Measurements from ENCODE around the gene SLC30A2. TPM values are rescaled to one million over a fixed set of nuclear protein-coding genes. Genes with fewer than 3 reads are reported as not detected.

Gene SLC30A2
- total RNA-seq, 1 donor from 2014 or later, result 20.6 TPM

DNA sequence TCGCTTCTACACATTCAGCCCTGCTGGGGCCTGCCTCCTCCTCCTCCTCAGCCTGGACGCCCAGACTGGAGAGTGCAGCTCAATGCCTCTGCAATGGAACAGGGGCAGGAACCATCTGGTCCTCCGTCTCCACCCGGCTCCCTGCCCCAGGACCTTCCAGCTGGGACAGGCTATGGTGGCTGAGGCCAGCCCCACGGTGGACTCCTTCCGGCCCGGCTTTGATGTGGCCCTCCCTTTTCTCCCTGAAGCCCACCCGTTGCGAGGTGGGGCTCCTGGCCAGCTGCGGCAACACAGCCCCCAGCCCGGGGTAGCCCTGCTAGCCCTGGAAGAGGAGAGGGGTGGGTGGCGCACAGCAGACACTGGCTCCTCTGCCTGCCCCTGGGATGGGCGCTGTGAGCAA is 22.9 kb downstream of the SLC30A2 start:
- no peak for DNase-seq (ENCODE audit: low spot score)

- DNase-seq (ENCODE audit: low spot score), result no peak
These were observed 23.5 kb downstream of the SLC30A2 start for GRCh38 chr1:26022404-26022779.

- DNase-seq (ENCODE audit: low spot score), result no peak
These were observed 24.1 kb downstream of the SLC30A2 start, which contains the start of gene EXTL1 for GRCh38 chr1:26021647-26022403. Gene EXTL1, plus strand, starts transcription at chr1:26021775. Its CDS starts 872 bp downstream, at chr1:26022647.

- no peak for DNase-seq (ENCODE audit: low spot score)
These were observed 24.8 kb downstream of the SLC30A2 start for GRCh38 chr1:26020941-26021646.

GRCh38 chr1:26020330-26020768 is 25.6 kb downstream of the SLC30A2 start:
- DNase-seq (ENCODE audit: low spot score), result no peak

DNA sequence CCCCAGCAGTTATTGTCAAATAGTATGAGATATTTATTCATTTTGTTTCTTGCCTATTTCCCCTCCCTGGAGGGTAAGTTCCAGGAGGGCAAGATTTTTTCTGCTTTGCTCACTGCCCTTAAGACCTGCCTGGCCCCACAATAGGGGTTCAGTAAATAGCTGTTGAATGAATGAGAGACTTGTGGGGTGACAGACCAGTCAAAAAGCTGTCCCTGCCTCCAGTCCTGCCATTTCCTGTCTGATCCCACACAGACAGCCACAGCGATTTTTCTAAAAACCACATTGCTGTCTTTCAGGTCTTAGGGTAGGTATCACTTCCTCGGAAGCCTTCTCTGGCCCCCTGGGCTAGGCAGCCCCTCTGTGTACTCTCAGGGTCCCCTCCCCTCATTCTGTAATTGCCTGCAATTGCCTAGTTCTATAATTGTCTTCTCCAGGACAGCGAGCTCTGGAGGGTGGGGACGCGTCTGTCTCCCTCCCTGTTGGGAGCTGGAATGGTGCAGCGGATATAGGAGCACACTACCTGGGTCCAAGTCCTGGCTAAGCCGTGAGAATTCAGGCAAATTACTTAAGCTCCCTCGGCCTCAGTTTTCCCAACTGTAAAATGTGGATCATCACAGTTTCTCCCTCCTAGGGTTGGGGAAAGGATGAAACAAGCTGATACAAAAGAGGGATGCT is 26.1 kb downstream of the SLC30A2 start:
- DNase-seq (ENCODE audit: low spot score), result no peak

GRCh38 chr1:26017606-26018005 is 28.3 kb downstream of the SLC30A2 start:
- no peak for DNase-seq (ENCODE audit: low spot score)

DNA sequence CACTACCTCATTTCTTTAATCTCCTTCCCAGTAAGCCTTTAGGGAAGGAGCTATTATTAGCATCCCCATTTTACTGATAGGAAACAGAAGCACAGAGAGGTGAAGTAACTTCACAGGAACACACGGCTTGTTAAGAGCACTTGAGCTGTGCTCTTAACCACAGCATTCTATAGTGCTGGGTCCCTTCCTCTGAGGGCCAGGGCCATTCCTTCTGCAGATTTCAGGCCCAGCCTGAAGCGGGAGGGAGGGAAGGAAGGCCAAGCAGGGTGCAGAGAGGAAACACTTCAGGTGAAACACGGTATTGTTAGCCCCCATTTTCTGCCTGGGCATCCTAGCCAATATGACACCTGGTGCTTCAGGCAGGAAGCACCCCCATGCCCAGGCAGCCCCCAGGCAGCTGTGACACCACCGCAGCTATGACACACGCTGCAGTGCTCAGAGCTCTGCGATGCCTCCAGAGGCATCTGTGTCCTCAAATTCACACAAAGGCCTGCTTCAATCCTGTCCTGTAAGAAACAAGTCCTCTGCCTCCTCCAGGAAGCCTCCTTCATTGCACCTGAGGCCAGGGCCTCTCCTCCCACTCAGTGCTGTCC is 28.9 kb downstream of the SLC30A2 start:
- DNase-seq (ENCODE audit: low spot score), result no peak

GRCh38 chr1:26016258-26016952 is 29.5 kb downstream of the SLC30A2 start:
- no peak for DNase-seq (ENCODE audit: low spot score)

- DNase-seq (ENCODE audit: low spot score), result no peak
These were observed 30.6 kb downstream of the SLC30A2 start for GRCh38 chr1:26015358-26015757.

DNA sequence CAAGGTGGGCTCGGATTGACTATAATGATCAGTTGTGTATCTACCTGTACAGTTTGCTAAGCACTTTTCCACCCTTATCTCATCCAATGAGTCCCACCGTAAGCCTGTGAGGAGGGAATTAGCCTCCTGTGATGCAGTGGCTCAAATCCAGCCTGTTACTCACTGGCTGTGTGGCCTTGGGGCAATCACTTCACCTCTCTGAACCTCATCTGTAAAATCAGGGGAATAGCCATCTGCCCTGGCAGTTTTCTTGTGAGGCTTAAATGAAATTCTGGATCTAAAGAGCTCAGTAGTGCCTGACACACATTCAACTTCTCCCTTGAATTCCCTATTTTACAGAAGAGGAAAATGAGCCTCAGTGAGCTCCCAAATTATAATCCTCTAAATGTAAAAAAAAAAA is 31.7 kb downstream of the SLC30A2 start:
- DNase-seq (ENCODE audit: low spot score), result no peak

GRCh38 chr1:26012864-26013263 is 33.1 kb downstream of the SLC30A2 start:
- no peak for DNase-seq (ENCODE audit: low spot score)

DNA sequence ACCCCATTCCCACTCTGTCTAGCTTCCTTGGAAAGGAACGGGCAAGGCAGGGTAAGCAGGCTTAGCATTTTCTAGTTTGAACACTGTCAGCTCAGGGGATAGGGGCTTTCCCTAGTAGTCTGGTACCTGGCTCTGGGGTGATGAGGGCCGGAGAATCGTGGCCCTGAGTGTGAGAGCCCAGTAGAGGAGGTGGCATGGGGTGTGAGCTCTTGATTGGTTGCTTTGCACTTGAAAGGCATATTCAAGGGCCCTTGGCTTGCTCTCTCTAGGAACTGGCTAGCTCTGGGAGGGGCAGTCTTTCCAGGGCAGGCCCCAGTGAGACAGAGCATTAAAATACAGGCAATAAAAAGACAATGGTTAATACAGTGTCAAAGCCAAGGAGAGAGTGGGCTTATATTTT is 35.1 kb downstream of the SLC30A2 start:
- DNase-seq (ENCODE audit: low spot score), result no peak

DNA sequence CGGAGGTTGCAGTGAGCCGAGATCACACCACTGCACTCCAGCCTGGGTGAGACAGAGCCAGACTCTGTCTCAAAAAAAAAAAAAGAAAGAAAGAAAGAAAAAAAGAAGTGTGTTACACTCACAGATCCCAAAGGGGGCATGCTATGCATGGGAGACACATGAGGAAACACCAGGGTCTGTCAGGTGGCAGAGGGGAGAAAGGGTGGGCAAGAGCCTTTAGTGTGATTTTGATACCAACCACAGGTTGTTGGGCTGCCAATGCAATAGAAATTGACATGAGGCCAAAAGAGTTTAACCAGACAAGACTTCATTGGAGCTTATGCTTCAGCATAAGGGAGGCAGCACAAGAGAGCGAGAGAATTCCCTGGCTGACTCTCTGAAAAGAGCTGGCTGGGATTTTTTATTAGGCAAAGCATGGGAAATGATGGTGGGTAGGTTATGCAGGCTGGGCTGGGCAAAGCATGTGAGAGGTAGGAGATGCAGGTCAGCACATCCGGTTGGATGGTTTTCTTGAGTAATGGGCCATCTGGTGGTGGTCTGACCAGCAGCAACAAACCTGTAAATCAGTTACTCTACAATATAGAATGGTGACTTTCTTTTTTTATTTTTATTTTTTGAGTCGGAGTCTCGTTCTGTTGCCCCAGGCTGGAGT is 36.0 kb downstream of the SLC30A2 start:
- DNase-seq (ENCODE audit: low spot score), result no peak

DNA sequence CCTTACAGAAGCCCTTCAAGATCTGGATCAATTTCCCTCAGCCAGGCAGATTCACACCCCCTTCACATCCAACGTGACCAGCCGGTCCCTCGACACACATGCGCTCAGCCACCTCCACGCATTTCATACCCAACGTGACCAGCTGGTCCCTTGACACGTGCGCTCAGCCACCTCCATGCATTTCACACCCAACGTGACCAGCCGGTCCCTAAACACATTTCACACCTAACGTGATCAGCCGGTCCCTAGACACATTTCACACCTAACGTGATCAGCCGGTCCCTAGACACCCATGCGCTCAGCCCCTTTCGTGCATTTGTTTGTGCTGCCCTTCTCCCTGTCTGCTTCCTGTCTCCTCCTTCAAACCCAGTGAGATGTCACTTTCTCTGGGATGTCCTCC is 39.2 kb downstream of the SLC30A2 start:
- DNase-seq (ENCODE audit: low spot score), result no peak

GRCh38 chr1:26005434-26006105 is 40.3 kb downstream of the SLC30A2 start:
- DNase-seq (ENCODE audit: low spot score), result no peak

DNA sequence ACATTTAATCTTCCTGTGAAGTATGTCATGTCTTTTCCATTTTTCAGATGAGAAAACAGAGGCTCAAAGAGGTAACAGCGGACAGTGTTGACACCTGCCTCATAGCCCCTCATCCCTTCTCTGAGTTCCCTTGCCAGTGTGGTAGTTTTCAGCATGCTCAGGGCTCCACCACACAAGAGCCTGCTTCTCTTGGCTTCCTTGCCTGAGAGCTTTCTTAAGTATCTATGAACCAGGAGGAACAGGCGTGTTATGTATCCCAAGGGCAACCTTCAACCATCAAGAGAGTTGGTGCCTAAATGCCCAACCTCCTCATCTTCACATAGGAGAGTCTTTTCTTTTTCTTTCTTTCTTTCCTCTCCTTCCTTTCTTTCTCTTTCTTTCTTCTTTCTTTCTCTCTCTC is 42.2 kb downstream of the SLC30A2 start:
- no peak for DNase-seq (ENCODE audit: low spot score)

DNA sequence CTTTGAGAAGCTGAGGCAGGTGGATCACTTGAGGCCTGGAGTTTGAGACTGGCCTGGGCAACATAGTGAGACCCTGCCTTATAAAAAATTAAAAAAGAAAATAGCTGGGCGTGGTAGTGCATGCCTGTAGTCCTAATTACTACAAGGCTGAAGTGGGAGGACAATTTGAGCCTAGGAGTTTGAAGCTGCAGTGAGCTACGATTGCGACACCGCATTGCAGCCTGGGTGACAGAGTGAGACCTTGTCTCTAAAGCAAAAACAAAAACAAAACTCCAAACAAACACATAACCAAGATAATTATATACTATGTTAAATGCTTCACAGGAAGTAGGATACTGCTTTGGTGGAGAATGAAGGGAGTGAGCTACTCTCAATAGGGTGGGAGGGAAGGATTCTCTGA is 42.7 kb downstream of the SLC30A2 start:
- no peak for DNase-seq (ENCODE audit: low spot score)

DNA sequence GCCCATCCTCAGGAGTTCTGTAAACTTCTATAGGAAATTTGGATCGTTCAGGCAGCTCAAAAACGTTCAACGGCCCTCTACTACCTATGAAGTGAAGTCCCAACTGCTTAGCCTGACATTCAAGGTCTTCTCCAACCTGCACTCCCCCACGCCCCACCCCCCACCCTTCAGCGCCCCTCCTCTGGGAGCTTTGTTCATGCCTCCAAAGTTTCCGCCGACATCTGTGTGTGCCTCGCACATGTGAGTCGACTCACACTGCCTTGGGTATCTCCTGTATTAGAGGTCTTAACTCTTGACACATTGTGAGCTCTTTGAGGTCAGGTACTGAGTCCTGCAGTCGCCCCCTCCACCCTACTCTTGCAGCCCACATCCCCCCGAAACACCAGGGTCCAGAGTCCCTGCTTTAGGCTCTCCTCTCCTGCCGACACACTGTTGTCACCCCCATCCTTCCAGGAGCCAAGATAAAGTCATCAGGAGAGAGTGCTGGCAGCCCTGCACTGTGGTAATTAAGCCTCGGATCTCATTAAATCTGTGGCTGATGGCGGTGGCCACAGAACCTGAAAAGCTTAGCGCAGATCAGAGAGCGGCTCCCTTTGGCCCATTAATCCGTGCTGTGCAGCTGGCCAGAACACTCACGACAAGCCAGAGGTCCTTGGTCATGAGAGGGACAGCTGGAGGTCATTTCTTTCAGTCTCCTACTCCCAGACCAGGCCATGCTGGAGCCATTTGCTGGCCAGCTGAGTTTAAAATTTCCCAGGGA is 46.7 kb downstream of the SLC30A2 start:
- no peak for DNase-seq (ENCODE audit: low spot score)

Data from ureter (tissue), 1 donor.